Suprapubic skin (tissue), 4 donors: ENCODE results near the gene SLC24A1. TPM values are rescaled to one million over a fixed set of nuclear protein-coding genes. Genes with fewer than 3 reads are reported as not detected.

ENCODE experiments used
- DNase-seq, 2 donors: peaks; one replicate each; pipeline ENCODE4 v3.0.0-alpha.2; 2019; ENCODE audit warnings: low spot score in 2 of 2
- H3K27ac ChIP-seq: fragments of 200-600 bp; sonication (generic); one replicate; pipeline ENCODE4 v1.5.1; 2019
- H3K27me3 ChIP-seq: fragments of 200-600 bp; sonication (generic); one replicate; pipeline ENCODE4 v1.5.1; 2019
- H3K36me3 ChIP-seq: fragments of 200-600 bp; sonication (generic); one replicate; pipeline ENCODE4 v1.5.1; 2019
- H3K4me1 ChIP-seq: fragments of 200-600 bp; sonication (generic); one replicate; pipeline ENCODE4 v1.5.1; 2019
- H3K4me3 ChIP-seq: fragments of 200-600 bp; sonication (generic); one replicate; pipeline ENCODE4 v1.5.1; 2019; ENCODE audit warnings: mild to moderate bottlenecking
- H3K9me3 ChIP-seq: fragments of 200-600 bp; sonication (generic); one replicate; pipeline ENCODE4 v1.5.1; 2019
- CTCF ChIP-seq, 2 donors: fragments of 200-600 bp in 1 of 2; fragments of 450-650 bp in 1 of 2; sonication (generic) in 1 of 2; IDR thresholded peaks; one replicate each; pipeline ENCODE4 v1.5.1; 2016 to 2019; ENCODE audit warnings: antibody characterized with exemption in 2 of 2, mild to moderate bottlenecking in 1 of 2, moderate library complexity in 1 of 2
- EP300 ChIP-seq: sonication (generic); formaldehyde crosslinking; IDR thresholded peaks from one replicate; pipeline ENCODE4 v1.6.1; 2017; ENCODE audit warnings: antibody characterized with exemption
- POLR2A ChIP-seq, 2 donors: fragments of 450-650 bp; IDR thresholded peaks; one replicate each; pipeline ENCODE4 v1.6.1; 2017; ENCODE audit warnings: antibody characterized with exemption in 2 of 2, mild to moderate bottlenecking in 2 of 2, moderate library complexity in 2 of 2
- POLR2AphosphoS5 ChIP-seq, 3 donors: sonication (generic); formaldehyde crosslinking; IDR thresholded peaks; one replicate each; pipeline ENCODE4 v1.6.1; 2017; ENCODE audit warnings: antibody characterized with exemption in 3 of 3
- WGBS: methylation state at CpG from one replicate; pipeline ENCODE4 v1.1.5; 2018; 5-methylcytosine and 5-hydroxymethylcytosine counted together
- total RNA-seq, 4 donors: library from RNA; depleted of rRNA; stranded (reverse); fragments of >200 nt; gene quantifications; one replicate each; pipeline ENCODE4 v1.1.0, GENCODE V29; 2016

The SLC24A1 gene
- total RNA-seq, 4 donors from 2014 or later = 4.5 to 14.0 (median 9.4) TPM

GRCh38 chr15:65595960-65596359 is 25.8 kb upstream of the SLC24A1 start:
- Histone ChIP-seq H3K4me3 (no peak overlapping the region), H3K27me3 (no peaks in the 10 kb centered on the region), H3K36me3 (peaks cover 85% of the 10 kb centered on the region), H3K9me3 (no peaks in the 10 kb centered on the region), H3K4me1 (no peaks in the 10 kb centered on the region), H3K27ac (no peak overlapping the region)
- no peak for DNase-seq
- no peak for TF ChIP-seq CTCF (IDR thresholded peaks at IDR 0.05)
- no peak for TF ChIP-seq EP300
- no peak for TF ChIP-seq POLR2A (IDR thresholded peaks at IDR 0.05)
- no peak for TF ChIP-seq POLR2AphosphoS5 (IDR thresholded peaks at IDR 0.05)
- 76% methylated on average over 3 of the region's 3 CpGs for WGBS

GRCh38 chr15:65598468-65598867 is 23.3 kb upstream of the SLC24A1 start:
- peaks cover 72% of the 10 kb centered on the region for H3K36me3 ChIP-seq
- H3K9me3 ChIP-seq = no peaks in the 10 kb centered on the region
- no peak overlapping the region for H3K27ac ChIP-seq
- no peak for TF ChIP-seq CTCF (IDR thresholded peaks at IDR 0.05)
- no peak for TF ChIP-seq POLR2A (IDR thresholded peaks at IDR 0.05)
- no peaks in the 10 kb centered on the region for H3K4me1 ChIP-seq
- H3K4me3 ChIP-seq = no peak overlapping the region
- H3K27me3 ChIP-seq = no peaks in the 10 kb centered on the region
- no peak for DNase-seq
- 95% methylated on average over 2 of the region's 2 CpGs for WGBS

- Histone ChIP-seq H3K4me1 (no peaks in the 10 kb centered on the region), H3K9me3 (no peaks in the 10 kb centered on the region), H3K36me3 (peaks cover 72% of the 10 kb centered on the region), H3K27me3 (no peaks in the 10 kb centered on the region), H3K4me3 (no peak overlapping the region), H3K27ac (no peak overlapping the region)
- 95% methylated on average over 5 of the region's 5 CpGs for WGBS
- DNase-seq = no peak
- TF ChIP-seq POLR2A (IDR thresholded peaks at IDR 0.05) (no peak), CTCF (IDR thresholded peaks at IDR 0.05) (no peak), POLR2AphosphoS5 (IDR thresholded peaks at IDR 0.05) (no peak), EP300 (no peak)
These were observed 22.1 kb upstream of the SLC24A1 start for GRCh38 chr15:65599677-65600076.

DNA sequence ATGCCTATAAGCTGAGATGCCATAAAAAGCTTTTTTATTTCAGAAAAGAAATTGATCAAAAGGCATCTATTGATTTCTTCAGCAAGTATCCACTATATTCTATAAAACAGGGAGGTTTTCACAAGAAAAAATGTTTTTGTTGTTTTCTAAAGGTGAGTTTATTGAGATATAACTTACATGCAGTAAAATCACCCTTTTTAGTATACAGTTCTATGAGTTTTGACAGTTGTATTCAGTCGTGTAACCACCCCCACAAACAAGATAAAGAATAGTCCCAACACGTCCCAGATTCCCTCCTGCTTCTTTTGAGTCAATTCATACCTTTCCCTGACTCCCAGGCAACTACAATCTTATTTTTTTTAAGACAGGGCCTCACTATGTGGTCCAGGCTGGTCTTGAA is 18.6 kb upstream of the SLC24A1 start:
- no peaks in the 10 kb centered on the region for H3K9me3 ChIP-seq
- DNase-seq = no peak
- H3K27me3 ChIP-seq = no peaks in the 10 kb centered on the region
- H3K4me3 ChIP-seq = no peak overlapping the region
- H3K27ac ChIP-seq = no peak overlapping the region
- H3K4me1 ChIP-seq = no peaks in the 10 kb centered on the region
- WGBS = 63% methylated on average over 2 of the region's 2 CpGs
- peaks cover 52% of the 10 kb centered on the region for H3K36me3 ChIP-seq
- TF ChIP-seq POLR2AphosphoS5 (IDR thresholded peaks at IDR 0.05) (no peak), CTCF (IDR thresholded peaks at IDR 0.05) (no peak), POLR2A (IDR thresholded peaks at IDR 0.05) (no peak), EP300 (no peak)

DNA sequence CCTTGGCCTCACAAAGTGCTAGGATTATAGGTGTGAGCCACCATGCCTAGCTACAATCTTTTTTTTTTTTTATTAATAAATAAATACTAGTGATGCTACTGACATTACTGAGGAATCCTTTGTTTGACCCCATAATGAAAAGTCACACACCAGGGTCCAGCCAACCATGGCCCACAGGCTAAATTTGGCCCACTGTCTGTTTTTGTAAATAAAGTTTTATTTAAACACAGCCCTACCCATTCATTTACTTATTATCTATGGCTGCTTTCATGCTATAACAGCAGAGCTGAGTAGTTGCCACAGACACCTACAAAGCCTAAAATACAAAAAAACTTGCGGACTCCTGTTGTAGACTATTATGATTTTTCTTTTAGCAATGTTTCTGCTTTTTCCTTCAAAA is 18.2 kb upstream of the SLC24A1 start:
- Histone ChIP-seq H3K4me3 (no peak overlapping the region), H3K36me3 (peaks cover 47% of the 10 kb centered on the region), H3K4me1 (peaks cover 2% of the 10 kb centered on the region), H3K9me3 (no peaks in the 10 kb centered on the region), H3K27me3 (no peaks in the 10 kb centered on the region), H3K27ac (no peak overlapping the region)
- 100% methylated on average over 1 of the region's 1 CpG for WGBS
- no peak for TF ChIP-seq CTCF (IDR thresholded peaks at IDR 0.05)
- TF ChIP-seq POLR2AphosphoS5 (IDR thresholded peaks at IDR 0.05) = no peak
- no peak for TF ChIP-seq EP300
- no peak for TF ChIP-seq POLR2A (IDR thresholded peaks at IDR 0.05)
- no peak for DNase-seq
